DOHH2 (cell line): Measurements from ENCODE around the gene CUL9.

Source experiments
- CTCF ChIP-seq: fragments of 200-600 bp; sonication (generic); IDR thresholded peaks from one replicate; pipeline ENCODE4 v1.5.1; 2014; ENCODE audit warnings: antibody characterized with exemption, mild to moderate bottlenecking, low read depth, low read length; ENCODE audit not compliant: poor library complexity, severe bottlenecking
- EZH2phosphoT487 ChIP-seq: fragments of 200-600 bp; sonication (generic); IDR thresholded peaks from 2 replicates; pipeline ENCODE4 v1.6.1; 2017; ENCODE audit warnings: borderline replicate concordance, mild to moderate bottlenecking, antibody characterized with exemption, low read length, moderate library complexity, mixed read lengths

DNA sequence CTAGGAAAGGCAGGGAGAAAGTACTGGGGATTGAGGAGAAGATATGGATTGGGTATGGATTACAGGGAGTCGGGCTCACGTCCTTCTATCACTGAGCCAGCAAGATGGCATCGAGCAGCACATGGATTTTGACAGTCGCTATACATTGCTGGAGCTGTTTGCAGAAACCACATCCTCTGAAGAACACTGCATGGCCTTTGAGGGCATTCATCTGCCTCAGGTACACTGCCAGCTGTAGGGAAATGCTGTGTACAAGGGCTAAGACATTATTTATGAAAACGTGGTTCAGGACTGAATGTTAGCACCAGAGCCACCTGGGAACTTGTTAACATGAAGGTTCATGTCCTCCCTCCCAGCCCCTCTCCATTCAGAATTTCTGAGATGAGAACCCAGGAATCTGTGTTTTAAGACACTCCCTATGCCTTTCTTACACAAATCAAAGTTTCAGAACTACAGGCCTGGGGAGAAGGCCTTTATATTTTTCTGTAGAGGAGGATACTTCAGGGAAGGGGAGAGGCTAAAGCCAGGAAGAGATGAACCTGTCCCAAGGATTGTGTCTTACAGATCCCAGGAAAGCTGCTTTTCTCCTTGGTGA is 3.5 kb downstream of the CUL9 start:
- TF ChIP-seq CTCF (no peak), EZH2phosphoT487 (no peak)
